Activated T-cell treated with anti-CD3 and anti-CD28 coated beads for 48 hours (primary cell): ENCODE data around the gene OR3A2.
"Not testable (repeated sequence)": the region's sequence is repeated elsewhere in the genome, so short reads cannot be mapped to it uniquely, and the experiment has no call there.

Experiments used
- DNase-seq: peaks from one replicate; pipeline ENCODE4 v3.0.0-alpha.2; 2020; ENCODE audit warnings: low read depth

The OR3A2 gene

GRCh38 chr17:3293548-3293947 is 92.6 kb downstream of the OR3A2 start:
- not testable (repeated sequence) for DNase-seq

DNA sequence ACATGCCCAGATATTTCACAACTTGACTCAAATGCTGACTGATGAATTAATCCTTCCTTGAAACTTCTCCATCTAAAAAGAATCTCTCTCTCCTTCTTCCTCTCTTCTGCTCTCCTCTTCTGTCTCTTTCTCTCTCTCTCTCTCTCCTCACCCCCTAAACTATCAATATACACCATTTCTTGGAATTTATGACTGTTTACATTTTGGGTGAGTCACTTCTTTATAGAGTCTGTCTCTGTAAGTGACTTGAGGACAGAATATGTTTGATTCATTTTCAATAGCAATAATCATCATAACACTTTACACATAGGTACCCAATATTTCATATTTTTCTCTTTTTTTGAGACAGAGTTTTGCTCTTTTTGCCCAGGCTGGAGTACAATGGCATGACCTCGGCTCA is 103.2 kb downstream of the OR3A2 start:
- no peak for DNase-seq

DNA sequence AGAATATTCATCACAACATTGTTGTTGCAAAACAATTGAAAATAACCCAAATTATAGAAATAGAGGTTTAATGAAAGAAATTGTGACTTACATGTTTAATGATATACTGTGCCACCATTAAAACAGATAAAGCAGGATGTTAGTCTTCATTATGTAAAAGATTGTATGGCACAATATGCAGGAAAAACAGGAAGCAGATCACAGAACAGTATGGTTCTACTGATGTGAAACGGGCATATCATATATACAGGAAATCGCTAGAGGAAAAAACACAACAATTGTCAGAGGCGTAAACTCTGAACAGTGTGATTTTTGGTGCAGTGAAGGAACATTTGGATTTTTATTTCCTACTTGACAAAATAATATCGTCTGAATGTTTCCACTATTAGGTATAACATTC is 110.0 kb downstream of the OR3A2 start:
- no peak for DNase-seq

- DNase-seq: no peak
These were observed 114.8 kb downstream of the OR3A2 start for GRCh38 chr17:3271072-3271848.

DNA sequence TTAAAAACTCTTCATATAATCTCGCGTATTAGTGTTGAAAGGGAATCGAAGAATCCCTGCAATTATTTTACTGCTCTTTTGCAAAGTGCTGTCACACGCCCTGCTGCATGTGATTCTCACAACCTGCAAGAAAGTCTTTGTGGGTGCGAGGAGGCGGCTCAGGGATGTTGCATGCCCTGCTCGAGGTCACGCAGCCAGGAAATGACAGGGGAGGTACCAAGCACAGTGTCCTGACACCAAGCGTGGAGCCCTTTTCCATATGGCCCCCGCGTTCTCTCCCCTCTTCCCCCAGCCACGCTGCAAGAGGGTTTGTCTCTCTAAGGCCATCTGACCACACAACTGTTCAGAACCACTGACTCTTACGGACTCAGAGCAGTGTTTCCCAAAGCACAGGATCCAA is 125.5 kb downstream of the OR3A2 start:
- no peak for DNase-seq

DNA sequence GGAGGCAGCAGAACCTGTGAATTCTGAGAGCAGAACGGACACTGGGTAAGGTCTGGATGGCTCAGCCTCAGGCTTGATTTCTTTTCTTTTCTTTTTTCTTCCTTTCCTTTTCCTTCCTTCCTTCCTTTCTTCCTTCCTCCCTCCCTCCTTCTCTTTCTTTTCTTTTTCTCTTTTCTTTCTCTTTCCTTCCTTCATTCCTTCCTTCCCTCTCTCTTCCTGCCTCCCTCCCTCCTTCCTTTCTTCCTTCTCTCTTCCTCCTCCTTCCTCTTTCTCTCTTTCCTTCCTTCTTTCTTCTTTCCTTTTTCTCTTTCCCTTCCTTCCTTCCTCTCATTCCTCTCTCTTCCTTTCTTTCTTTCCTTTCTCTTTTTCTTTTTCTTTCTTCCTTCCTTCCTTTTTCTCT is 125.9 kb downstream of the OR3A2 start:
- no peak for DNase-seq

- DNase-seq: no peak
These were observed 129.5 kb downstream of the OR3A2 start for GRCh38 chr17:3256575-3256974.

GRCh38 chr17:3249013-3249412 is 137.1 kb downstream of the OR3A2 start:
- DNase-seq: not testable (repeated sequence)

GRCh38 chr17:3244841-3245240 is 141.3 kb downstream of the OR3A2 start:
- DNase-seq: not testable (repeated sequence)

DNA sequence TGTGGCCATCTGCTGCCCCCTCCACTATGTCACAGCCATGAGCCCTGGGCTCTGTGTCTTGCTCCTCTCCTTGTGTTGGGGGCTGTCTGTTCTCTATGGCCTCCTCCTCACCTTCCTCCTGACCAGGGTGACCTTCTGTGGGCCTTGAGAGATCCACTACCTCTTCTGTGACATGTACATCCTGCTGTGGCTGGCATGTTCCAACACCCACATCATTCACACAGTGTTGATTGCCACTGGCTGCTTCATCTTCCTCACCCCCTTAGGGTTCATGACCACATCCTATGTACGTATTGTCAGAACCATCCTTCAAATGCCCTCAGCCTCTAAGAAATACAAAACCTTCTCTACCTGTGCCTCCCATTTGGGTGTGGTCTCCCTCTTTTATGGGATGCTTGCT is 145.1 kb downstream of the OR3A2 start:
- DNase-seq: not testable (repeated sequence)

- DNase-seq: not testable (repeated sequence)
These were observed 147.4 kb downstream of the OR3A2 start for GRCh38 chr17:3238685-3239084.

DNA sequence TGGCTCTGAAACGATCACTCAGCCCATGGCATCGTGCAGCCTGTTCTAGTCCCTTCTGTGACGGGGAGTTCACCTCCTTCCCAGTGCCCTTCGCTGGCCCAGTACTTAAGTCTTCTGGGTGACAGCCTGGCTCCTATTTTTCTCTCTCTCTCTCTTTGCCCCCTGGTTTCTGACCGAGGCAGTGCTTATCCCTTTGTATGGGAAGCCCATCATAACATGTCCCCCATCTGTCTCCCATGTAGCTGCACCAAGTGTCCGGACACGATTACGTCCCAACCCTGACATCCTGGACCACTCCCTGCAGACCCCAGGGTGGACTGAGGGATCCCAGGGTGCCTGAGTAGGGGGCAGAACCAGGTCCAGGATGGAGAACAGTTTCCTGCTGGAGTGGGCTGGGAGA is 153.8 kb downstream of the OR3A2 start:
- not testable (repeated sequence) for DNase-seq
